ENCODE data around the gene RDH16. TPM values are rescaled to one million over a fixed set of nuclear protein-coding genes. Genes with fewer than 3 reads are reported as not detected.

The RDH16 gene
- total RNA-seq, 2 donors from 2014 or later, result 0.16 to 0.44 TPM

DNA sequence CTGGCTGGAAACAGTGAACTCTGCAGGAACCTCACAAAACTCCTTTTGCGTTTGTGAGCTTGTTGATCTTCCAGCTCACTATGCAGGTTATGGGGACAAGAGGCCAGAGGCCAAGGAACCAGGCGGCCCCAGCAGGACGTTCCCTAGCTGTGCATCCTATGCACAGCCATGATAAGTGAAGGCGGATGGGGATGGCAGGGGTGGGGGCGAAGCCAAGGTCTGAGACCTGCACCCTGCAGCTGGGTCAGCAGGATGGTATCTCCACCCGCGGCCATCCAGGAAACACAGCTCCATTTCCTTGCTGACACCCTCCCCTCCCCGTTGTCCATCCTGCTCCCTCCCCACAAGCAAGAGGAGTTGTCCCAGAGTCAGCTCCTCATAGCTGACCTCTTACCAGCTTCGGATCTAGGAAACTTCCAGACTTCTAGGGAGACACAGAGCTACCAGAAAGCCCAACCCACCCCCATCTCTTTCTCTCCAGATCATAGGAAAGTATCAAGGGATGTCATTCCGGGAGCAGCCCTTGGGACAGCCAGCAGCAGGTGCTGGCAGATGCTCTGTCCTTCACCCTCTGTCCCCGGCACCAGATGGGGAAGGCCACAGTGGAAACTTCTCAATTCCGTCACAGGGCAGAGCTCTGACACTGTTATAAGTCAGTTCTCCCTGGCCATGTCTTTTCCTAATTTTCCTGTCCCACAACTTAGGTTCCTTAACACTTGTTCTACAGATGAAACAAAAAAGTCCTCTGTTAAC lies 39.6 kb upstream of the RDH16 start:
- Histone ChIP-seq H3K9ac (ENCODE audit: low read depth in 2 of 2, low read length in 2 of 2) (no peak overlapping the region), H3K4me3 (no peak overlapping the region), H3K27me3 (no peaks in the 10 kb centered on the region), H3K36me3 (no peaks in the 10 kb centered on the region), H3K27ac (no peak overlapping the region), H3K9me3 (no peaks in the 10 kb centered on the region), H3K4me1 (peaks cover 8% of the 10 kb centered on the region)
- DNase-seq, result peak; percentile 15
- intact Hi-C loops (cut with DNase I), result no loop called here
- TF ChIP-seq, protein P1, sequence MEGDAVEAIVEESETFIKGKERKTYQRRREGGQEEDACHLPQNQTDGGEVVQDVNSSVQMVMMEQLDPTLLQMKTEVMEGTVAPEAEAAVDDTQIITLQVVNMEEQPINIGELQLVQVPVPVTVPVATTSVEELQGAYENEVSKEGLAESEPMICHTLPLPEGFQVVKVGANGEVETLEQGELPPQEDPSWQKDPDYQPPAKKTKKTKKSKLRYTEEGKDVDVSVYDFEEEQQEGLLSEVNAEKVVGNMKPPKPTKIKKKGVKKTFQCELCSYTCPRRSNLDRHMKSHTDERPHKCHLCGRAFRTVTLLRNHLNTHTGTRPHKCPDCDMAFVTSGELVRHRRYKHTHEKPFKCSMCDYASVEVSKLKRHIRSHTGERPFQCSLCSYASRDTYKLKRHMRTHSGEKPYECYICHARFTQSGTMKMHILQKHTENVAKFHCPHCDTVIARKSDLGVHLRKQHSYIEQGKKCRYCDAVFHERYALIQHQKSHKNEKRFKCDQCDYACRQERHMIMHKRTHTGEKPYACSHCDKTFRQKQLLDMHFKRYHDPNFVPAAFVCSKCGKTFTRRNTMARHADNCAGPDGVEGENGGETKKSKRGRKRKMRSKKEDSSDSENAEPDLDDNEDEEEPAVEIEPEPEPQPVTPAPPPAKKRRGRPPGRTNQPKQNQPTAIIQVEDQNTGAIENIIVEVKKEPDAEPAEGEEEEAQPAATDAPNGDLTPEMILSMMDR (IDR thresholded peaks at IDR 0.05), result no peak

- DNase-seq, result peak; percentile 14
- Histone ChIP-seq H3K27me3 (no peaks in the 10 kb centered on the region), H3K36me3 (no peaks in the 10 kb centered on the region), H3K9me3 (no peaks in the 10 kb centered on the region), H3K4me3 (no peak overlapping the region), H3K4me1 (no peaks in the 10 kb centered on the region), H3K27ac (no peak overlapping the region), H3K9ac (ENCODE audit: low read depth in 2 of 2, low read length in 2 of 2) (no peak overlapping the region)
- intact Hi-C loops (cut with DNase I), result no loop called here
- TF ChIP-seq, protein P1 (IDR thresholded peaks at IDR 0.05), result no peak
Measured at GRCh38 chr12:56995930-56996496, 38.6 kb upstream of the RDH16 start.

GRCh38 chr12:56995201-56995929 lies 38.0 kb upstream of the RDH16 start:
- H3K27me3 ChIP-seq, result no peaks in the 10 kb centered on the region
- no peak overlapping the region for H3K4me3 ChIP-seq
- DNase-seq, result peak; percentile 15
- no peaks in the 10 kb centered on the region for H3K9me3 ChIP-seq
- no peaks in the 10 kb centered on the region for H3K36me3 ChIP-seq
- intact Hi-C loops (cut with DNase I), result no loop called here
- TF ChIP-seq, protein P1 (IDR thresholded peaks at IDR 0.05), result no peak
- no peaks in the 10 kb centered on the region for H3K4me1 ChIP-seq
- no peak overlapping the region for H3K27ac ChIP-seq
- H3K9ac ChIP-seq (ENCODE audit: low read depth in 2 of 2, low read length in 2 of 2), result no peak overlapping the region

GRCh38 chr12:56994231-56994746 lies 36.9 kb upstream of the RDH16 start:
- Histone ChIP-seq H3K27me3 (no peaks in the 10 kb centered on the region), H3K27ac (no peak overlapping the region), H3K36me3 (no peaks in the 10 kb centered on the region), H3K4me1 (no peaks in the 10 kb centered on the region), H3K9me3 (no peaks in the 10 kb centered on the region), H3K9ac (ENCODE audit: low read depth in 2 of 2, low read length in 2 of 2) (no peak overlapping the region), H3K4me3 (no peak overlapping the region)
- intact Hi-C loops (cut with DNase I), result no loop called here
- TF ChIP-seq, protein P1 (IDR thresholded peaks at IDR 0.05), result no peak
- DNase-seq, result peak; percentile 12

- no peaks in the 10 kb centered on the region for H3K4me1 ChIP-seq
- no peak overlapping the region for H3K9ac ChIP-seq (ENCODE audit: low read depth in 2 of 2, low read length in 2 of 2)
- DNase-seq, result peak; percentile 11
- intact Hi-C loops (cut with DNase I), result no loop called here
- H3K9me3 ChIP-seq, result no peaks in the 10 kb centered on the region
- no peak overlapping the region for H3K4me3 ChIP-seq
- H3K27me3 ChIP-seq, result no peaks in the 10 kb centered on the region
- TF ChIP-seq, protein P1 (IDR thresholded peaks at IDR 0.05), result no peak
- no peaks in the 10 kb centered on the region for H3K36me3 ChIP-seq
- H3K27ac ChIP-seq, result no peak overlapping the region
Measured at GRCh38 chr12:56993346-56993745, 35.9 kb upstream of the RDH16 start.
